ENCODE data around the gene STAT5B. TPM values are rescaled to one million over a fixed set of nuclear protein-coding genes. Genes with fewer than 3 reads are reported as not detected.

The STAT5B gene
- total RNA-seq, 4 donors from 2014 or later = 52.7 to 105 (median 57.6) TPM

- no peak overlapping the region for H3K27ac ChIP-seq
- WGBS = 87% methylated on average over 8 of the region's 8 CpGs
- peaks cover 8% of the 10 kb centered on the region for H3K4me1 ChIP-seq
- H3K27me3 ChIP-seq = no peaks in the 10 kb centered on the region
- DNase-seq (ENCODE audit: low spot score in 2 of 2) = no peak
- no peaks in the 10 kb centered on the region for H3K9me3 ChIP-seq
- no peak for TF ChIP-seq EP300 (IDR thresholded peaks at IDR 0.05)
- no peak for TF ChIP-seq CTCF (IDR thresholded peaks at IDR 0.05)
- H3K4me3 ChIP-seq = no peak overlapping the region
- H3K36me3 ChIP-seq = no peaks in the 10 kb centered on the region
Observed at GRCh38 chr17:42255445-42255844, 20.7 kb downstream of the STAT5B start.

- Histone ChIP-seq H3K9me3 (no peaks in the 10 kb centered on the region), H3K36me3 (no peaks in the 10 kb centered on the region), H3K4me3 (no peak overlapping the region), H3K27ac (no peak overlapping the region), H3K4me1 (peaks cover 17% of the 10 kb centered on the region), H3K27me3 (no peaks in the 10 kb centered on the region)
- no peak for DNase-seq (ENCODE audit: low spot score in 2 of 2)
- WGBS = 97% methylated on average over 5 of the region's 5 CpGs
- TF ChIP-seq EP300 (IDR thresholded peaks at IDR 0.05) (no peak), CTCF (IDR thresholded peaks at IDR 0.05) (no peak), POLR2A (IDR thresholded peaks at IDR 0.05) (no peak), POLR2AphosphoS5 (IDR thresholded peaks at IDR 0.05) (no peak)
Observed at GRCh38 chr17:42253578-42253977, 22.6 kb downstream of the STAT5B start.

- no peaks in the 10 kb centered on the region for H3K27me3 ChIP-seq
Observed at GRCh38 chr17:42252597-42253550, 23.3 kb downstream of the STAT5B start.

GRCh38 chr17:42251115-42251514, 25.1 kb downstream of the STAT5B start:
- Histone ChIP-seq H3K27ac (no peak overlapping the region), H3K4me1 (peaks cover 21% of the 10 kb centered on the region)
- WGBS = 63% methylated on average over 2 of the region's 2 CpGs

More at GRCh38 chr17:42252597-42253550, 23.3 kb downstream of the STAT5B start:
- Histone ChIP-seq H3K27ac (no peak overlapping the region), H3K36me3 (no peaks in the 10 kb centered on the region), H3K9me3 (no peaks in the 10 kb centered on the region), H3K4me3 (no peak overlapping the region), H3K4me1 (peaks cover 21% of the 10 kb centered on the region)
- DNase-seq (ENCODE audit: low spot score in 2 of 2) = no peak
- TF ChIP-seq POLR2AphosphoS5 (IDR thresholded peaks at IDR 0.05) = no peak
- no peak for TF ChIP-seq POLR2A (IDR thresholded peaks at IDR 0.05)
- TF ChIP-seq EP300 (IDR thresholded peaks at IDR 0.05) = no peak
- TF ChIP-seq CTCF (IDR thresholded peaks at IDR 0.05) = no peak
- WGBS = 40% methylated on average over 4 of the region's 4 CpGs

More at GRCh38 chr17:42251115-42251514, 25.1 kb downstream of the STAT5B start:
- Histone ChIP-seq H3K9me3 (no peaks in the 10 kb centered on the region), H3K4me3 (no peak overlapping the region), H3K36me3 (no peaks in the 10 kb centered on the region), H3K27me3 (no peaks in the 10 kb centered on the region)
- TF ChIP-seq EP300 (IDR thresholded peaks at IDR 0.05) = no peak
- TF ChIP-seq CTCF (IDR thresholded peaks at IDR 0.05) = no peak
- TF ChIP-seq POLR2AphosphoS5 (IDR thresholded peaks at IDR 0.05) = no peak
- TF ChIP-seq POLR2A (IDR thresholded peaks at IDR 0.05) = no peak
- DNase-seq (ENCODE audit: low spot score in 2 of 2) = no peak

Measured in suprapubic skin (tissue), 4 donors.